ENCODE measurements around the gene PITPNM1.

Gene PITPNM1

DNA sequence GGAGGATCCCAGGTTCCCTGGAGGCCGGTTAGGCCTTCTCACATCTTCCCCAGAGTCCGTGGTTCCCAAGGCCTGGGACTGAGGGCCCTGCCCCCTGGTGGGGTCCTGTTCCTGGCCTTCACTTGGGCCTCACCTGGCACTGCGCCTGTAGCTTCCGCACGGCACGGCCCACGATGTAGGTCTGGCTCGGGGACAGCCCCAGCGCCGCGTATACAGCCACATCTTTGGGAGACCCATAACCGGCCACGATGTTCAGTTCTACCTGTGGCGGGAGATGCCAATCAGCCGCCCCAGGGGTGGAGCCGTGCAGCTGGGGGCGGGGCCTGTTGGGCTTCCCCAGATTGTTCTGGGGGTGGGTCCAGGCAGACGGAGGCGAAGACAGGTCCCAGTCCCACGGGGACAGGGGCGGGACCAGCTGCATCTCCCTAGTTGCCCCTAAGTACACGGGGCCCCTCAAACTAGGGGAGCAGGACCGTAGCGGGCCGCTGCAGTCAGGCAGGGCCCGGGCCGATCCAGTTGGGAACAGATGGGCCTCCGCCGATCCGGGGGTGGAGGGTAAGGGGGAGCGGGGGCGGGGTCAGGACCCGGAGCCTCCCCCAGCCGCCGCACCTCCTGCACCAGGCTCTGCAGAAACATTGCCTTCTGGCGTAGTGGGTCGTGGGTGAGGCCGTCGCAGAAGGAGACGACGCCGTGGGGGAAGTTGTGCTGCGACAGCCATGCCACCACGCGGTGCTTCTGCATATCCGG, 12.2 kb downstream of the PITPNM1 start:
- H3K4me3 ChIP-seq (replicated peaks; ENCODE audit: low read depth, low read length) = no peak overlapping the region
- TF ChIP-seq, protein P1, sequence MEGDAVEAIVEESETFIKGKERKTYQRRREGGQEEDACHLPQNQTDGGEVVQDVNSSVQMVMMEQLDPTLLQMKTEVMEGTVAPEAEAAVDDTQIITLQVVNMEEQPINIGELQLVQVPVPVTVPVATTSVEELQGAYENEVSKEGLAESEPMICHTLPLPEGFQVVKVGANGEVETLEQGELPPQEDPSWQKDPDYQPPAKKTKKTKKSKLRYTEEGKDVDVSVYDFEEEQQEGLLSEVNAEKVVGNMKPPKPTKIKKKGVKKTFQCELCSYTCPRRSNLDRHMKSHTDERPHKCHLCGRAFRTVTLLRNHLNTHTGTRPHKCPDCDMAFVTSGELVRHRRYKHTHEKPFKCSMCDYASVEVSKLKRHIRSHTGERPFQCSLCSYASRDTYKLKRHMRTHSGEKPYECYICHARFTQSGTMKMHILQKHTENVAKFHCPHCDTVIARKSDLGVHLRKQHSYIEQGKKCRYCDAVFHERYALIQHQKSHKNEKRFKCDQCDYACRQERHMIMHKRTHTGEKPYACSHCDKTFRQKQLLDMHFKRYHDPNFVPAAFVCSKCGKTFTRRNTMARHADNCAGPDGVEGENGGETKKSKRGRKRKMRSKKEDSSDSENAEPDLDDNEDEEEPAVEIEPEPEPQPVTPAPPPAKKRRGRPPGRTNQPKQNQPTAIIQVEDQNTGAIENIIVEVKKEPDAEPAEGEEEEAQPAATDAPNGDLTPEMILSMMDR (IDR thresholded peaks at IDR 0.05; ENCODE audit: low read length, missing control alignments) = no peak

DNA sequence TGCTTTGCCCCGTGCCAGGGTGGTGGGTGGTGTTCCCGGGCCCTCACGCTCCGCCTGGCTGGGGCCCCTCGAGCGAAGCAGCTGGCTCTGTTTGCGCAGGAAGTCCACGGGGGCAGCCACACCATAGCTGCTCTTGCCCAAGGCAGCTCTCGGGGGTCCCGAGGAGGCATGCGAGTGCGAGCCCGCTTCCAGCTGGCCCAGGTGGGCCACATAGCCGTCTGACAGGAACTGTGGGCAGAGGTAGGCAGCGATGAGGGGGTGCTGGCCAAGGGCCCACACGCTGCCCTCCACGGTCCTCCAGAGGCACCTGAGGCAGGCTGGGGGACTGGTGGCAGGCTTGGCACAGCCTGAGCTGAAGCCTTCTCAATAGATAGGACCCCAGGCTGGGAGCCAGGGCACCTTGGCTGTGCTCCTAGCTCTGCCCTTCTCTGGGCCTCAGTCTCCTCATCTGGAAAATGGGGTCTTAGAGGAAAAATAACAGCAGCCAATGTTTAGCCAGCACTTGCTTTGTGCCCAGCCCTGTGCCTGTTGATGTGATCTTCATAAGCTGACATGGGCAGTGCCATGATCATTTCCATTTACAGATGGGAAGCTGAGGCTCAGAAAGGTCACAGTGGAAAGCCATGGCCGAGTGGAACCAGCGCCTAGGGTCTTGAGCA, 13.0 kb downstream of the PITPNM1 start:
- TF ChIP-seq, protein P1 (IDR thresholded peaks at IDR 0.05; ENCODE audit: low read length, missing control alignments) = no peak
- DNase-seq (ENCODE audit: low read depth) = no peak
- H3K4me3 ChIP-seq (replicated peaks; ENCODE audit: low read depth, low read length) = no peak overlapping the region

More for the DNA sequence above, 12.2 kb downstream of the PITPNM1 start:
- no peak for DNase-seq (ENCODE audit: low read depth)

DNA sequence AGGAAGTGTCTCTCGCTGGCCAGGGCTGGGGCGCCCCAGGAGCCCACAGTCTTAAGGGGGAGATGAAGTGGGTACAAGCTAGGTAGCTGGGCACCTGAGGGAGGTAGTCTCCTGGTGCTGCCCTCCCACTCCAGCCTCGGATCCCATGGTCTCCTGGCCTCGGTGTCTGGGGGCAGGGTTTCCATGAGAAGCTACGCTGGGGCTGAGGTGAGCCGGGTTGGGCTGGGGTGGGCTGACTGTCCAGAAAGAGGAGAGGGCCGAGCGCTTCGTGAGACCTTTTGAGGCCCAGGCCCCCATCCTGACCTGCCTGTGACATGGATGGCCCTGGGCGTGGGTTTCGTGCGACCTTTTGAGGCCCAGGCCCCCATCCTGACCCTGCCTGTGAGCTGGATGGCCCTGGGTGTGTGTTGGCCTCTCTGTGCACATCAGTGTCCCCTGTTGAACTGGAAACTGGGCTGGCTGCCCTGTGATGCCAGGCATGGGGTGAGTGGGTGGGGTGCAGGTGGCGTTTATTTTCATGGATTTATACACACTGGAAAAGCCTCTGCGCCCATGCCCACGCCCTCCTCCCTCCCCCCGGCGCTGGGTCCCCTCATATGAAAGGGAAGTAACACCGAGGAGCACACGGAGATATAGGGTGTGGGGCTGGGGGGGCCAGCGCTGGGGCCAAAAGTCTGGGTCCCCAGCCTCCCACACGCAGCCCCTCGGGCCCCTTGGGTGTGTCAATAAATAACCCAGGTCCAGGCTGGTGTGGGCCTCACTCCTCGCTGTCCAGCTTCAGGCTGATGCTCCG, 13.7 kb downstream of the PITPNM1 start:
- H3K4me3 ChIP-seq (replicated peaks; ENCODE audit: low read depth, low read length) = no peak overlapping the region
- TF ChIP-seq, protein P1 (IDR thresholded peaks at IDR 0.05; ENCODE audit: low read length, missing control alignments) = no peak
- no peak for DNase-seq (ENCODE audit: low read depth)

DNA sequence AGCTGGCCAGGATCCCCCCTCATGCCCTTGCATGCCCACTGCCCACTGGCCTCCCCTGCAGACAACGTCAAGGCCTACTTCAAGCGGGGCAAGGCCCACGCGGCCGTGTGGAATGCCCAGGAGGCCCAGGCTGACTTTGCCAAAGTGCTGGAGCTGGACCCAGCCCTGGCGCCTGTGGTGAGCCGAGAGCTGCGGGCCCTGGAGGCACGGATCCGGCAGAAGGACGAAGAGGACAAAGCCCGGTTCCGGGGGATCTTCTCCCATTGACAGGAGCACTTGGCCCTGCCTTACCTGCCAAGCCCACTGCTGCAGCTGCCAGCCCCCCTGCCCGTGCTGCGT, 14.5 kb downstream of the PITPNM1 start:
- TF ChIP-seq, protein P1 (IDR thresholded peaks at IDR 0.05; ENCODE audit: low read length, missing control alignments) = no peak

DNA sequence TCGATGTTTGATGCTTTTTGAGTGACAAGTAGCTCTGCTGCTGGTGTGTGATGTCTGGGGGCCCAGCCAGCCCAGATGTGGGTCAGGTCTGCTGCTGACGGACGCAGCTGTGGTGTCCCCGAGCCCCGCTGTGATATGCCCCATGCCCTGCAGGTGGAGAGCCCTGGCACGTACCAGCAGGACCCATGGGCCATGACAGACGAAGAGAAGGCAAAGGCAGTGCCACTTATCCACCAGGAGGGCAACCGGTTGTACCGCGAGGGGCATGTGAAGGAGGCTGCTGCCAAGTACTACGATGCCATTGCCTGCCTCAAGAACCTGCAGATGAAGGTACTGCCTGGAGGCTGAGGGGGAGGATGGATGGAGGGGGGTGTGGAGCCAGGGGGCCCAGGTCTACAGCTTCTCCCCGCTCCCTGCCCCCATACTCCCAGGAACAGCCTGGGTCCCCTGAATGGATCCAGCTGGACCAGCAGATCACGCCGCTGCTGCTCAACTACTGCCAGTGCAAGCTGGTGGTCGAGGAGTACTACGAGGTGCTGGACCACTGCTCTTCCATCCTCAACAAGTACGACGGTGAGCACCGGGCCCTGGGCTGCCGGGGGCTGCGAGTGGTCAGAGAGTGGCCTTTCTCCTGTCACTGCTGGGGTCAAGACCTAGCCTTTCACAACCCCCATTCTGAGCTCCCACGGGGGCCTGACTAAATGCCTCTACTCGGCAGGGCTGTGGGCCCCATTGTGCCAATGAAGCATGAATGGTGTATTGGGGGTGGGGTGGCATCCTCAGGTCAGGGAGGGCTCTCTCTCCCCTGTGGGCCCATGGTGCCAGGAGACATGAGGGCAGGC, 15.1 kb downstream of the PITPNM1 start:
- DNase-seq (ENCODE audit: low read depth) = no peak
- TF ChIP-seq, protein P1 (IDR thresholded peaks at IDR 0.05; ENCODE audit: low read length, missing control alignments) = no peak
- no peak overlapping the region for H3K4me3 ChIP-seq (replicated peaks; ENCODE audit: low read depth, low read length)

More for the DNA sequence above, 14.5 kb downstream of the PITPNM1 start:
- H3K4me3 ChIP-seq (replicated peaks; ENCODE audit: low read depth, low read length) = no peak overlapping the region
- no peak for DNase-seq (ENCODE audit: low read depth)

DNA sequence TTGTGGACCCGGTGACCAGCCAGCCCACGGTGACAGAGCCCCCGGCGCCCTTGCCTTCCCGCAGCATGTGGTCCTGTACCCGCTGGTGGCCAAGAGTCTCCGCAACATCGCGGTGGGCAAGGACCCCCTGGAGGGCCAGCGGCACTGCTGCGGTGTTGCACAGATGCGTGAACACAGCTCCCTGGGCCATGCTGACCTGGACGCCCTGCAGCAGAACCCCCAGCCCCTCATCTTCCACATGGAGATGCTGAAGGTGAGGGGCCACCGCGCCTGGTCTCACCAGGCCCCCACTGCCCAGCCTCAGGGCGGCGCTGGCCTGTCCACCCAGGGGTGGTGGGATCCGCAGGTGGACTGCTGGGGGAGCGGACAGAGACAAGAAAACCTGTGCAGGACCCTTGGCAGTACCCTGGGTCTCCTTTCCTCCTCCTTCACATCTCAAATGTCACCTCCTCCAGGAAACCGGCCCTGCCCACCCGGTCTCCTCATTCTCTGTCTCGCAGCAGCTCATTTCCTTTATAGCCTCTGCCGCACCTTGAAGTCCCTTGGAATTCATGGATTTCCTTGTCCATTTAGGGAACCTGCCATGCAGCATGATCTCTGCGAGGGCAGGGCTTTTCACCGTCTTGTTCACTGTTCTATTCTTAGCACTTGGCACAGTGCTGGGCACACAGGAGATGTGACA, 15.8 kb downstream of the PITPNM1 start:
- TF ChIP-seq, protein P1 (IDR thresholded peaks at IDR 0.05; ENCODE audit: low read length, missing control alignments) = no peak
- no peak overlapping the region for H3K4me3 ChIP-seq (replicated peaks; ENCODE audit: low read depth, low read length)
- no peak for DNase-seq (ENCODE audit: low read depth)

Measured in fibroblast of pulmonary artery (primary cell).